Renal cortex interstitium (tissue), 11 donors: Measurements from ENCODE around the gene CCDC152. TPM values are rescaled to one million over a fixed set of nuclear protein-coding genes. Genes with fewer than 3 reads are reported as not detected.
"Not testable (repeated sequence)": the region's sequence is repeated elsewhere in the genome, so short reads cannot be mapped to it uniquely, and the experiment has no call there.

Experiments
- DNase-seq, 11 donors: peaks; one replicate each; pipeline ENCODE4 v3.0.0-alpha.2; 2013; ENCODE audit warnings: low read depth in 9 of 11, low spot score in 4 of 11; ENCODE audit errors: extremely low read depth in 1 of 11
- polyA plus RNA-seq, 3 donors: library from polyadenylated mRNA; unstranded; fragments of 120-200 nt; gene quantifications; one replicate each; pipeline ENCODE4 v1.2.1, GENCODE V29; 2013; ENCODE audit not compliant: insufficient read length in 3 of 3

CCDC152 gene
- polyA plus RNA-seq, 3 donors = 10.5 to 21.5 (median 15.7) TPM

- no peak for DNase-seq
Measured at GRCh38 chr5:42836070-42836769, 79.6 kb downstream of the CCDC152 start.

- no peak for DNase-seq
Measured at GRCh38 chr5:42837601-42838000, 81.0 kb downstream of the CCDC152 start.

DNA sequence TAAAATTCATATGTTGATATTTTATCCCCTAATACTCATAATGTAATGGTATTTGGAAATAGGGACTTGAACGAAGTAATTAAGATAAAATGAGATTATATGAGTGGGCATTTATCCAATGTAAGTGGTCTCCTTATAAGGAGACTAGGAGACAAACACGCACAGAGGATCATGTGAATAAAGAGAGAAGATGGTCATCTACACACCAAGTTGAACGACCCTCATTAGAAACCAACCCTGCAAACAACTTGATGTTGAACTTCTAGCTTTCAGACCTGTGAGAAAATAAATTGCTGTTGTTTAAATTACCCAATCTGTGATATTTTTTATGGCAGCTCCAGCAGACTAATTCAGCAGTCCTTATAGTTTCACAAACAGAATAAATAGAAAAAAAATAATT, 82.6 kb downstream of the CCDC152 start:
- DNase-seq = no peak

- DNase-seq = peak in 2 of 11 donors; percentile 29 to 37
Measured at GRCh38 chr5:42840269-42840668, 83.7 kb downstream of the CCDC152 start.

DNA sequence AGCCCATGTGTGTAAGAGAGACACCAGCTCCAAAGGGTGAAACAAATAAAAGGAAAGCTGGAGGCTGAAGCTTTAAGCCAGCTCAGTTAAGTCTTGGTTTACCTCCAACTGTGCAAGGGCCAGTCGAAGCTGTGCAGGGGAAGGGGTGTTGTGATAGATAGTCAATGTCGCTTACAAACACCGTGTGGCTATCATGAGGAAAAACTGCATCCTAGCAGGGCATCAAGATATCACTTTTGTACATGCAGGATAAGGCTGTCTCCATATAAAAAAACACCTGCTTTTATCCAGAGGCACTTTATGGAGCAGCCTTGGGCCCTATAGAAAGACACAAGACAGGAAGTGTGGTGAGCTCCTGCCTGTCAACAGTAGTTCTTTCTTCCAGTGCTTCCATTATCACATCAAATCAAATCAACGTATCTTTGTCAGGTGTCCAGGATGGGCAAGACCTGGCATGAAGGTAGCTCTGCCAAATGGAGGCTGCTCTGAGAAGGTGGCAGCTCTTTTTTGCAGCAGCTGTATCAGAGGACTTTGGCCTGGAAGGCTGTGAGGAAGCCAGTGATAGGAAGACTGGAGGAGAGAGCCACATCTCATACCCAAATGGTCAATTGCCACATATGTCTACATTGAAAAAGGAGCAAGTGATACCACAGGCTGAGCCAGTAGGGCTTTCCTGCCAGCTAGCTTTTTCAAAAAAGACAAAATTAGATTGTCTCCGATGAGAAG, 84.4 kb downstream of the CCDC152 start:
- no peak for DNase-seq

DNA sequence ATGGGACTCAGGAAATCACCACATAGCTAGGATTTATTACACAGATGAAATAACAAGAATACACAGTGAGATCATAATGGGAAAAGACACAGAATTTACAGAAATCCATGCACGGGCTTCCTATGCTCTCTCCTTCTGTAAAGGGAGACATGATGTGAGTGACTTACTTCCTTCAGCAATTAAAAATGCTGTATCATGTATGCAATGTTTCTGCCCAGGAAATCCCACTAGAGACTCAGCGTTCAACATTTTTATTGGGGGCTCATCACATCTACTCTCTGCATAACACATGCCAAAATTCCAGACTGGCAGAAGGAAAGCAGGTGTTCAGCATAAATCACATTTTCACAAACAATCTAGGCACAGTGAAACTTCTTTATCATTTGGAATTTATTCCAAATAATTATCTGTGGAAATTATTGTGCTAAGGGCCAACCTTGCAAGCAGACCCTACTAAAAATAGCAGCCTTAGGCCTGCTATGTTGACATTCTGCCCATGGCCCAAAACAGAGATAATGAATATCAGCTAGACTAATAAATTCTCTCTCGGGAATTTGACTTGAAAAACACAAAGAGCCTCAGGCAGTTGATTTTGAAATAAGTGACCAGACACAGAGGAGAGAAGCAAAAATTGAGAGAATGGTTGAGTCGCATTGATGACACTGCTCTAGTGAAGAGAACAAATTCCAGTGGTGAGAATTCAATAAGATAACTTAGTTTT, 86.5 kb downstream of the CCDC152 start:
- DNase-seq = peak in 2 of 11 donors; percentile 27 to 34

GRCh38 chr5:42843675-42844292, 87.2 kb downstream of the CCDC152 start:
- DNase-seq = no peak

DNA sequence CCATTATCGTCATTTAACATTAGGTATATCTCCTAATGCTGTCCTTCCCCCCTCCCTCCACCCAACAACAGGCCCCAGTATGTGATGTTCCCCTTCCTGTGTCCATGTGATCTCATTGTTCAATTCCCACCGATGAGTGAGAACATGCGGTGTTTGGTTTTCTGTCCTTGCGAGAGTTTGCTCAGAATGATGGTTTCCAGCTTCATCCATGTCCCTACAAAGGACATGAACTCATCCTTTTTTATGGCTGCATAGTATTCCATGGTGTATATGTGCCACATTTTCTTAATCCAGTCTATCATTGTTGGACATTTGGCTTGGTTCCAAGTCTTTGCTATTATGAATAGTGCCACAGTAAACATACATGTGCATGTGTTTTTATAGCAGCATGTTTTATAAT, 87.8 kb downstream of the CCDC152 start:
- DNase-seq = not testable (repeated sequence)

DNA sequence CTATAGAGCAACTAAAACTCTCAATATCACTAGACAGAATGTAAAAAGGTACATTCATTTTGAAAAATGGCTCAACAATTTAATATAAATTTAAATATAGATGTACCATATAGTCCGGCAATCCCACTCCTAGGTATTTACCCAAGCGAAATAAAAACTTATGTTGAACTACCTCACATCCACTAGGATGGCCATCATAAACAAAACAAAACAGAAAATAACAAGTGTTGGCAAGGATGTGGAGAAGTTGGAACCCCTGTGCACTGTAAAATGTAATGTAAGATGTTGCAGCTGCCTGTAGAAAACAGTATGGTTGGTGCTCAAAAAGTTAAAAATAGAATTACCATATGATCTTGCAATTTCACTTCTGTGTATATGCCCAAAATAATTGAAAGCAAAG, 91.9 kb downstream of the CCDC152 start:
- no peak for DNase-seq

- DNase-seq = no peak
Measured at GRCh38 chr5:42851481-42851880, 94.9 kb downstream of the CCDC152 start.

Other genes starting within 250 kb of the CCDC152 start
- gene SELENOP, start 55.1 kb downstream of the CCDC152 start, polyA plus RNA-seq = 100 to 1,000 TPM; 402 to 468 (median 466) TPM